ENCODE results near the gene FIGNL2.

DNA sequence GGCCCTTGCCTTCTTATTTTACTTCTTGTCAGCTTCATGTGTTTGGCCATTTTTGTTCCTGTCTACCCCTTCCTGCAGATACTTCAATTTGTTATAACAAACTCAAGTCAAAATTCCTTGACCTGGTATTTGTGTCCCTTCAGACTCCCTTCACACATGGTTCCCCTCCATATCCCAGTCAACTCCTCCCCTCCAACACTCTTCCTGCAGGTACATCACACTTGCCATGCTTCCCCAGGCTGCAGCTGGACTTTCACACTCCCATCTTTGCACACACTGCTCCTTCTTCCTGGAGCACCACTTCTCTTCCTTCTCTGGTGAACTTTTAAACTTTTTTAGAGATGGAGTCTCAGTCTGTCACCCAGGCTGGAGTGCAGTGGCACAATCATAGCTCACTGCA is 18.9 kb upstream of the FIGNL2 start:
- TF ChIP-seq, protein P1, sequence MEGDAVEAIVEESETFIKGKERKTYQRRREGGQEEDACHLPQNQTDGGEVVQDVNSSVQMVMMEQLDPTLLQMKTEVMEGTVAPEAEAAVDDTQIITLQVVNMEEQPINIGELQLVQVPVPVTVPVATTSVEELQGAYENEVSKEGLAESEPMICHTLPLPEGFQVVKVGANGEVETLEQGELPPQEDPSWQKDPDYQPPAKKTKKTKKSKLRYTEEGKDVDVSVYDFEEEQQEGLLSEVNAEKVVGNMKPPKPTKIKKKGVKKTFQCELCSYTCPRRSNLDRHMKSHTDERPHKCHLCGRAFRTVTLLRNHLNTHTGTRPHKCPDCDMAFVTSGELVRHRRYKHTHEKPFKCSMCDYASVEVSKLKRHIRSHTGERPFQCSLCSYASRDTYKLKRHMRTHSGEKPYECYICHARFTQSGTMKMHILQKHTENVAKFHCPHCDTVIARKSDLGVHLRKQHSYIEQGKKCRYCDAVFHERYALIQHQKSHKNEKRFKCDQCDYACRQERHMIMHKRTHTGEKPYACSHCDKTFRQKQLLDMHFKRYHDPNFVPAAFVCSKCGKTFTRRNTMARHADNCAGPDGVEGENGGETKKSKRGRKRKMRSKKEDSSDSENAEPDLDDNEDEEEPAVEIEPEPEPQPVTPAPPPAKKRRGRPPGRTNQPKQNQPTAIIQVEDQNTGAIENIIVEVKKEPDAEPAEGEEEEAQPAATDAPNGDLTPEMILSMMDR (conservative IDR thresholded peaks at IDR 0.05; ENCODE audit: low read depth in 2 of 2) = no peak
- no peak for TF ChIP-seq EZH2 (IDR thresholded peaks at IDR 0.05; ENCODE audit: low read depth, unreplicated experiment)
- no peak for TF ChIP-seq CREB1 (CRISPR knock-in tag; IDR thresholded peaks at IDR 0.05; ENCODE audit: low read depth)
- no peak for TF ChIP-seq JUNB (IDR thresholded peaks at IDR 0.05; ENCODE audit: unreplicated experiment)
- TF ChIP-seq POLR2AphosphoS5 (IDR thresholded peaks at IDR 0.05; ENCODE audit: low read depth) = no peak
- TF ChIP-seq EZH2phosphoT487 (IDR thresholded peaks at IDR 0.05; ENCODE audit: unreplicated experiment) = no peak
- TF ChIP-seq, protein P2, sequence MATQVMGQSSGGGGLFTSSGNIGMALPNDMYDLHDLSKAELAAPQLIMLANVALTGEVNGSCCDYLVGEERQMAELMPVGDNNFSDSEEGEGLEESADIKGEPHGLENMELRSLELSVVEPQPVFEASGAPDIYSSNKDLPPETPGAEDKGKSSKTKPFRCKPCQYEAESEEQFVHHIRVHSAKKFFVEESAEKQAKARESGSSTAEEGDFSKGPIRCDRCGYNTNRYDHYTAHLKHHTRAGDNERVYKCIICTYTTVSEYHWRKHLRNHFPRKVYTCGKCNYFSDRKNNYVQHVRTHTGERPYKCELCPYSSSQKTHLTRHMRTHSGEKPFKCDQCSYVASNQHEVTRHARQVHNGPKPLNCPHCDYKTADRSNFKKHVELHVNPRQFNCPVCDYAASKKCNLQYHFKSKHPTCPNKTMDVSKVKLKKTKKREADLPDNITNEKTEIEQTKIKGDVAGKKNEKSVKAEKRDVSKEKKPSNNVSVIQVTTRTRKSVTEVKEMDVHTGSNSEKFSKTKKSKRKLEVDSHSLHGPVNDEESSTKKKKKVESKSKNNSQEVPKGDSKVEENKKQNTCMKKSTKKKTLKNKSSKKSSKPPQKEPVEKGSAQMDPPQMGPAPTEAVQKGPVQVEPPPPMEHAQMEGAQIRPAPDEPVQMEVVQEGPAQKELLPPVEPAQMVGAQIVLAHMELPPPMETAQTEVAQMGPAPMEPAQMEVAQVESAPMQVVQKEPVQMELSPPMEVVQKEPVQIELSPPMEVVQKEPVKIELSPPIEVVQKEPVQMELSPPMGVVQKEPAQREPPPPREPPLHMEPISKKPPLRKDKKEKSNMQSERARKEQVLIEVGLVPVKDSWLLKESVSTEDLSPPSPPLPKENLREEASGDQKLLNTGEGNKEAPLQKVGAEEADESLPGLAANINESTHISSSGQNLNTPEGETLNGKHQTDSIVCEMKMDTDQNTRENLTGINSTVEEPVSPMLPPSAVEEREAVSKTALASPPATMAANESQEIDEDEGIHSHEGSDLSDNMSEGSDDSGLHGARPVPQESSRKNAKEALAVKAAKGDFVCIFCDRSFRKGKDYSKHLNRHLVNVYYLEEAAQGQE (IDR thresholded peaks at IDR 0.05; ENCODE audit: unreplicated experiment) = no peak
- TF ChIP-seq, protein P3, sequence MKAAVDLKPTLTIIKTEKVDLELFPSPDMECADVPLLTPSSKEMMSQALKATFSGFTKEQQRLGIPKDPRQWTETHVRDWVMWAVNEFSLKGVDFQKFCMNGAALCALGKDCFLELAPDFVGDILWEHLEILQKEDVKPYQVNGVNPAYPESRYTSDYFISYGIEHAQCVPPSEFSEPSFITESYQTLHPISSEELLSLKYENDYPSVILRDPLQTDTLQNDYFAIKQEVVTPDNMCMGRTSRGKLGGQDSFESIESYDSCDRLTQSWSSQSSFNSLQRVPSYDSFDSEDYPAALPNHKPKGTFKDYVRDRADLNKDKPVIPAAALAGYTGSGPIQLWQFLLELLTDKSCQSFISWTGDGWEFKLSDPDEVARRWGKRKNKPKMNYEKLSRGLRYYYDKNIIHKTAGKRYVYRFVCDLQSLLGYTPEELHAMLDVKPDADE (IDR thresholded peaks at IDR 0.05) = no peak
- TF ChIP-seq NANOG (IDR thresholded peaks at IDR 0.05; ENCODE audit: borderline replicate concordance) = no peak
- no peak for TF ChIP-seq ZNF331 (CRISPR knock-in tag; IDR thresholded peaks at IDR 0.05; ENCODE audit: low read depth)
- no peak for TF ChIP-seq STAT1 (IDR thresholded peaks at IDR 0.05; ENCODE audit: unreplicated experiment)
- no peak for TF ChIP-seq ZNF114 (CRISPR knock-in tag; IDR thresholded peaks at IDR 0.05)
- TF ChIP-seq, protein P4, sequence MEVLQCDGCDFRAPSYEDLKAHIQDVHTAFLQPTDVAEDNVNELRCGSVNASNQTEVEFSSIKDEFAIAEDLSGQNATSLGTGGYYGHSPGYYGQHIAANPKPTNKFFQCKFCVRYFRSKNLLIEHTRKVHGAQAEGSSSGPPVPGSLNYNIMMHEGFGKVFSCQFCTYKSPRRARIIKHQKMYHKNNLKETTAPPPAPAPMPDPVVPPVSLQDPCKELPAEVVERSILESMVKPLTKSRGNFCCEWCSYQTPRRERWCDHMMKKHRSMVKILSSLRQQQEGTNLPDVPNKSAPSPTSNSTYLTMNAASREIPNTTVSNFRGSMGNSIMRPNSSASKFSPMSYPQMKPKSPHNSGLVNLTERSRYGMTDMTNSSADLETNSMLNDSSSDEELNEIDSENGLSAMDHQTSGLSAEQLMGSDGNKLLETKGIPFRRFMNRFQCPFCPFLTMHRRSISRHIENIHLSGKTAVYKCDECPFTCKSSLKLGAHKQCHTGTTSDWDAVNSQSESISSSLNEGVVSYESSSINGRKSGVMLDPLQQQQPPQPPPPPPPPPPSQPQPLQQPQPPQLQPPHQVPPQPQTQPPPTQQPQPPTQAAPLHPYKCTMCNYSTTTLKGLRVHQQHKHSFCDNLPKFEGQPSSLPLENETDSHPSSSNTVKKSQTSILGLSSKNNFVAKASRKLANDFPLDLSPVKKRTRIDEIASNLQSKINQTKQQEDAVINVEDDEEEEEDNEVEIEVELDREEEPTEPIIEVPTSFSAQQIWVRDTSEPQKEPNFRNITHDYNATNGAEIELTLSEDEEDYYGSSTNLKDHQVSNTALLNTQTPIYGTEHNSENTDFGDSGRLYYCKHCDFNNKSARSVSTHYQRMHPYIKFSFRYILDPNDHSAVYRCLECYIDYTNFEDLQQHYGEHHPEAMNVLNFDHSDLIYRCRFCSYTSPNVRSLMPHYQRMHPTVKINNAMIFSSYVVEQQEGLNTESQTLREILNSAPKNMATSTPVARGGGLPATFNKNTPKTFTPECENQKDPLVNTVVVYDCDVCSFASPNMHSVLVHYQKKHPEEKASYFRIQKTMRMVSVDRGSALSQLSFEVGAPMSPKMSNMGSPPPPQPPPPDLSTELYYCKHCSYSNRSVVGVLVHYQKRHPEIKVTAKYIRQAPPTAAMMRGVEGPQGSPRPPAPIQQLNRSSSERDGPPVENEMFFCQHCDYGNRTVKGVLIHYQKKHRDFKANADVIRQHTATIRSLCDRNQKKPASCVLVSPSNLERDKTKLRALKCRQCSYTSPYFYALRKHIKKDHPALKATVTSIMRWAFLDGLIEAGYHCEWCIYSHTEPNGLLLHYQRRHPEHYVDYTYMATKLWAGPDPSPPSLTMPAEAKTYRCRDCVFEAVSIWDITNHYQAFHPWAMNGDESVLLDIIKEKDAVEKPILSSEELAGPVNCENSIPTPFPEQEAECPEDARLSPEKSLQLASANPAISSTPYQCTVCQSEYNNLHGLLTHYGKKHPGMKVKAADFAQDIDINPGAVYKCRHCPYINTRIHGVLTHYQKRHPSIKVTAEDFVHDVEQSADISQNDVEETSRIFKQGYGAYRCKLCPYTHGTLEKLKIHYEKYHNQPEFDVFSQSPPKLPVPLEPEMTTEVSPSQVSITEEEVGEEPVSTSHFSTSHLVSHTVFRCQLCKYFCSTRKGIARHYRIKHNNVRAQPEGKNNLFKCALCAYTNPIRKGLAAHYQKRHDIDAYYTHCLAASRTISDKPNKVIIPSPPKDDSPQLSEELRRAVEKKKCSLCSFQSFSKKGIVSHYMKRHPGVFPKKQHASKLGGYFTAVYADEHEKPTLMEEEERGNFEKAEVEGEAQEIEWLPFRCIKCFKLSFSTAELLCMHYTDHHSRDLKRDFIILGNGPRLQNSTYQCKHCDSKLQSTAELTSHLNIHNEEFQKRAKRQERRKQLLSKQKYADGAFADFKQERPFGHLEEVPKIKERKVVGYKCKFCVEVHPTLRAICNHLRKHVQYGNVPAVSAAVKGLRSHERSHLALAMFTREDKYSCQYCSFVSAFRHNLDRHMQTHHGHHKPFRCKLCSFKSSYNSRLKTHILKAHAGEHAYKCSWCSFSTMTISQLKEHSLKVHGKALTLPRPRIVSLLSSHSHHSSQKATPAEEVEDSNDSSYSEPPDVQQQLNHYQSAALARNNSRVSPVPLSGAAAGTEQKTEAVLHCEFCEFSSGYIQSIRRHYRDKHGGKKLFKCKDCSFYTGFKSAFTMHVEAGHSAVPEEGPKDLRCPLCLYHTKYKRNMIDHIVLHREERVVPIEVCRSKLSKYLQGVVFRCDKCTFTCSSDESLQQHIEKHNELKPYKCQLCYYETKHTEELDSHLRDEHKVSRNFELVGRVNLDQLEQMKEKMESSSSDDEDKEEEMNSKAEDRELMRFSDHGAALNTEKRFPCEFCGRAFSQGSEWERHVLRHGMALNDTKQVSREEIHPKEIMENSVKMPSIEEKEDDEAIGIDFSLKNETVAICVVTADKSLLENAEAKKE (CRISPR knock-in tag; IDR thresholded peaks at IDR 0.05) = no peak
